SK-N-MC (cell line): ENCODE data around the gene ABHD1.

ENCODE experiments used
- DNase-seq: peaks from one replicate; pipeline ENCODE4 v3.0.0-alpha.2; 2011; ENCODE audit warnings: low read depth, low spot score
- H3K27ac ChIP-seq: fragments of 200-600 bp; sonication (generic); 2 replicates; pipeline ENCODE4 v1.5.1; 2016; ENCODE audit warnings: mixed run types
- H3K36me3 ChIP-seq: fragments of 200-600 bp; sonication (generic); 2 replicates; pipeline ENCODE4 v1.6.1; 2017; ENCODE audit warnings: antibody characterized with exemption, low read length, mixed read lengths; ENCODE audit not compliant: insufficient read depth
- H3K4me3 ChIP-seq: fragments of 200-600 bp; sonication (generic); 2 replicates; pipeline ENCODE4 v1.5.1; 2016
- H3K9ac ChIP-seq: fragments of 200-600 bp; sonication (generic); 2 replicates; pipeline ENCODE4 v1.8.0; 2017; ENCODE audit warnings: mixed run types, mixed read lengths; ENCODE audit not compliant: insufficient read length
- H3K9me3 ChIP-seq: fragments of 200-600 bp; sonication (generic); 2 replicates; pipeline ENCODE4 v1.6.1; 2017; ENCODE audit warnings: low read depth, mild to moderate bottlenecking, antibody characterized with exemption, low read length, moderate library complexity, mixed read lengths
- EZH2 ChIP-seq: fragments of 200-600 bp; sonication (generic); IDR thresholded peaks from one replicate; pipeline ENCODE4 v1.6.1; 2017; ENCODE audit warnings: antibody characterized with exemption
- FOXP2 ChIP-seq: optimal IDR thresholded peaks from 2 replicates; pipeline ENCODE3; 2011; ENCODE audit warnings: mild to moderate bottlenecking, moderate library complexity; ENCODE audit not compliant: insufficient read depth; ENCODE audit errors: extremely low read length, control extremely low read depth
- POLR2AphosphoS5 ChIP-seq: IDR thresholded peaks from 2 replicates; pipeline ENCODE4 v1.6.1; 2012; ENCODE audit warnings: mild to moderate bottlenecking, low read depth, low read length, borderline replicate concordance

ABHD1 gene

GRCh38 chr2:27155069-27155520 is 31.5 kb downstream of the ABHD1 start:
- TF ChIP-seq POLR2AphosphoS5 (no peak), FOXP2 (no peak), EZH2 (no peak)
- H3K27ac ChIP-seq: no peak overlapping the region
- H3K9me3 ChIP-seq: no peaks in the 10 kb centered on the region
- no peaks in the 10 kb centered on the region for H3K36me3 ChIP-seq
- H3K9ac ChIP-seq: no peak overlapping the region
- no peak overlapping the region for H3K4me3 ChIP-seq
- no peak for DNase-seq

DNA sequence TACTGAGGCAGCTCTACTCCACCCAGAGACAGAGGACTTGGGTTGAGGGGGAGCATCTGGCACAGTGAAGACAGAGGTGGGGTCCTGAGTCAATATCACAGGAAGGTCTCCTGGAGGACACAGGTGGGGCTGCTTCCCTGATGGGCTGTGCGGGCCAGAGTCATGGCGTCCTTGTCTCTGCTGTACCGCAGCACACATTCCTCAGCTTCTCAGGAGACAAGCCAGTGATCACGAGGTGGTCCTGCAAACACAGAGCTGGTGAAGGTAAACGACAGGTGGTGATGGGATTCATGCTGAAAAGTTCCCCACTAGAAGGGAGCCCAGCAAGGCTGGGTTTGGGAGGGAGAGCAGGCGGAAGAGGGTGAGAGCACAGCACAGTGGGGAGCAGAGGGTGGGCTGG is 34.9 kb downstream of the ABHD1 start:
- TF ChIP-seq POLR2AphosphoS5 (no peak), EZH2 (no peak), FOXP2 (no peak)
- Histone ChIP-seq H3K4me3 (no peak overlapping the region), H3K27ac (no peak overlapping the region), H3K9ac (no peak overlapping the region), H3K9me3 (no peaks in the 10 kb centered on the region), H3K36me3 (no peaks in the 10 kb centered on the region)
- DNase-seq: no peak

- no peak overlapping the region for H3K9ac ChIP-seq
Measured at GRCh38 chr2:27159271-27159670, 35.7 kb downstream of the ABHD1 start.

GRCh38 chr2:27160191-27160590 is 36.6 kb downstream of the ABHD1 start:
- H3K27ac ChIP-seq: no peak overlapping the region
- H3K9ac ChIP-seq: no peak overlapping the region
- H3K36me3 ChIP-seq: no peaks in the 10 kb centered on the region
- H3K4me3 ChIP-seq: no peak overlapping the region
- H3K9me3 ChIP-seq: no peaks in the 10 kb centered on the region
- no peak for TF ChIP-seq POLR2AphosphoS5
- no peak for DNase-seq

More at GRCh38 chr2:27159271-27159670, 35.7 kb downstream of the ABHD1 start:
- H3K36me3 ChIP-seq: no peaks in the 10 kb centered on the region
- no peak overlapping the region for H3K4me3 ChIP-seq
- no peak for DNase-seq
- TF ChIP-seq POLR2AphosphoS5 (no peak), FOXP2 (no peak), EZH2 (no peak)
- H3K27ac ChIP-seq: no peak overlapping the region
- no peaks in the 10 kb centered on the region for H3K9me3 ChIP-seq

DNA sequence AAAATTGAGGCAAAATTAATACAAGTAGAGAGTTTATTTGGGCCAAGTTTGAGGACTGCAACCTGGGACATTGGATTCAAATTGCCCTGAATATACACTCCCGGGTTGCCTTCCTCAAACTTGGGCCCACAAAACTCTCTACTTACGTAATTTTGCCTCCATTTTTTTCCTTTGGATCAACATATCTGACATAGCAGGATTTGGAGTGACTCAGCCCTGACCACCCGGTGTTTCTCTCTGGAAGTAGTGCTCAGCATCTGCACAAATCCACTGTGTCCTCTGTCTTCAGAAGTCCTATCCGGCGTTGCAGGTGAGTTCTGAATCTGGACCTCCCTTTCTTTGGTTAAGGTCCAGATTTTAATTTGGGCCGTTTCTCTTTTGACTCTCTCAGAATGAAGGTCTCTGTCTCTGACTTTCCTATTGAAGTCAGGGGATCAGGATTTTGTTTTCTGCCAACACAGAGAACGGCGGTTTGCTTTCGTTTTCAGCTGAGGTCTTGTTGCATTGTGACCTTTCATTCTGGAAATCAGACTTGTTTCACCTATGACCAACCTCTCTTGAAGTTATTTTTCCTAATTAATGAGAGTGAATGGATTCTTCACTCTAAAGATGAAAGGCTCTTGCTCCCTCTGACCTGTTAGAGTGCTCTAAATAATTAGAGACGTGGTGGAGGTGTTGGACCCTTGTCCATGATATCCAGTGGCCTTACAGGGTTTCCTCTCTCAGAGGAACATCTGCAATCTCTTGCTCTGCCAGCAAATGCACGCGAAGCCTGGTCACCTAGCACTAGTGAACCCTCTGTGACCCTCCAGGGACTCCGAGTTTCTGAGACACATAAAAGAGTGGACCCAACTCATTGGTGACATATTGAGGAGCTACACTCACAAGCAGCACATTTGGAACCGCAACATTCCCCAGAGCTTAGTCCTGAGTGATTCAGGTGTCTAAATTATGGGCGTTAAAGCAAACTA is 38.8 kb downstream of the ABHD1 start:
- TF ChIP-seq FOXP2: no peak
- no peak for TF ChIP-seq POLR2AphosphoS5
- no peak for TF ChIP-seq EZH2
- no peaks in the 10 kb centered on the region for H3K9me3 ChIP-seq
- no peak overlapping the region for H3K4me3 ChIP-seq
- H3K36me3 ChIP-seq: no peaks in the 10 kb centered on the region
- no peak overlapping the region for H3K27ac ChIP-seq
- DNase-seq: no peak
- H3K9ac ChIP-seq: no peak overlapping the region

DNA sequence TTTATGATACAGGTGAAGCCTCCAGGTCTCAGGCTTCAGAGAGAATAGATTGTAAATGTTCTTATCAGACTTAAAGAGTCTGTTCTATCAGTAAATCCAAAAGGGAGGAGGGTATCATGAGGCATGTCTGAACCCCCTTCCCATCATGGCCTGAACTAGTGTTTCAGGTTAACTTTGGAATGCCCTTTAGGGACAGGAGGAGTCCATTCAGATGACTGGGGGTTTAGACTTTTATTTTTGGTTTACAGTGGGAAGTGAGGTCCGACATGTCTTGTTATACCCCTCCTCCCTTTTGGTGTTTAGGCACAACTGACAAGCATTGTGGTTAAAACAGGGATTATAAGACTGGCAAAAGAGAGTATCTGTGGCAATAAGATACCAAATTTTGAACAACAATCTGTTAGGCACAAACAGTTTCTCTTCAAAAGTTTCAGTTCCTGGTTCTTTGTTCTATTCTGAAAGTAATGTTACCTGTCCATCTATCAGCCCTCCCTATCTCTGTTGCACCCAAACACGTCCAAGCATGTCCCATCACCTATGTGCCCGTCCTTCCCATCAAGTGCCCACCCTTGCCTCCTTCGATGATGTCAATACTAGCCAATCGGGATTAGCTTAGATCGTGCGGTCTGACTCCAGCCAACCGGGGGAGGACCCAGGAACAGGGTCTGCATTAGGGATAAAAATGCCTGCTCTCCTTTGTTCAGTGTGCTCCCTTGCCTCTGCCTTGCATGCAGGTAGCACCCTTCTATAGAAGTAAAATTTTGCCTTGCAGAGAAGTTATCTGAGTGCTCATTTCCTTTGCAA is 41.5 kb downstream of the ABHD1 start:
- Histone ChIP-seq H3K9me3 (no peaks in the 10 kb centered on the region), H3K4me3 (no peak overlapping the region), H3K9ac (no peak overlapping the region), H3K36me3 (no peaks in the 10 kb centered on the region), H3K27ac (no peak overlapping the region)
- DNase-seq: no peak
- TF ChIP-seq EZH2 (no peak), POLR2AphosphoS5 (no peak), FOXP2 (no peak)

GRCh38 chr2:27170581-27171337 is 47.1 kb downstream of the ABHD1 start:
- TF ChIP-seq FOXP2 (no peak), POLR2AphosphoS5 (no peak), EZH2 (no peak)
- Histone ChIP-seq H3K36me3 (no peaks in the 10 kb centered on the region), H3K9ac (no peak overlapping the region), H3K9me3 (no peaks in the 10 kb centered on the region), H3K4me3 (no peak overlapping the region), H3K27ac (no peak overlapping the region)
- DNase-seq: no peak
